Glomerular visceral epithelial cell (primary cell): ENCODE measurements around the gene TRIM62.
"Not testable (repeated sequence)": the region's sequence is repeated elsewhere in the genome, so short reads cannot be mapped to it uniquely, and the experiment has no call there.

Source experiments
- DNase-seq: peaks from one replicate; pipeline ENCODE4 v3.0.0-alpha.2; 2016; ENCODE audit errors: extremely low spot score

TRIM62 gene

GRCh38 chr1:33158366-33158765 lies 23.5 kb downstream of the TRIM62 start:
- no peak for DNase-seq

GRCh38 chr1:33157131-33157530 lies 24.7 kb downstream of the TRIM62 start:
- DNase-seq = no peak

- DNase-seq = no peak
These were observed 25.8 kb downstream of the TRIM62 start for GRCh38 chr1:33155877-33156538.

GRCh38 chr1:33153650-33154049 lies 28.2 kb downstream of the TRIM62 start:
- DNase-seq = no peak

- DNase-seq = no peak
These were observed 29.0 kb downstream of the TRIM62 start for GRCh38 chr1:33152685-33153432.

GRCh38 chr1:33151116-33151515 lies 30.7 kb downstream of the TRIM62 start:
- DNase-seq = no peak

GRCh38 chr1:33150522-33150921 lies 31.3 kb downstream of the TRIM62 start:
- peak; percentile 25 for DNase-seq

GRCh38 chr1:33149453-33150190 lies 32.2 kb downstream of the TRIM62 start:
- DNase-seq = no peak

- DNase-seq = no peak
These were observed 33.2 kb downstream of the TRIM62 start for GRCh38 chr1:33148615-33149014.

- DNase-seq = no peak
These were observed 33.9 kb downstream of the TRIM62 start for GRCh38 chr1:33147997-33148314.

GRCh38 chr1:33147275-33147996 lies 34.4 kb downstream of the TRIM62 start:
- DNase-seq = no peak

- DNase-seq = no peak
These were observed 35.8 kb downstream of the TRIM62 start for GRCh38 chr1:33146003-33146402.

GRCh38 chr1:33143698-33144097 lies 38.1 kb downstream of the TRIM62 start:
- DNase-seq = no peak

GRCh38 chr1:33143176-33143575 lies 38.7 kb downstream of the TRIM62 start:
- DNase-seq = no peak

- no peak for DNase-seq
These were observed 39.3 kb downstream of the TRIM62 start for GRCh38 chr1:33142483-33143064.

- no peak for DNase-seq
These were observed 40.1 kb downstream of the TRIM62 start for GRCh38 chr1:33141781-33142180.

- DNase-seq = no peak
These were observed 40.6 kb downstream of the TRIM62 start for GRCh38 chr1:33141216-33141615.

- DNase-seq = no peak
These were observed 41.4 kb downstream of the TRIM62 start for GRCh38 chr1:33140153-33141149.

GRCh38 chr1:33137800-33138199 lies 44.0 kb downstream of the TRIM62 start:
- DNase-seq = no peak

GRCh38 chr1:33136041-33136440 lies 45.8 kb downstream of the TRIM62 start:
- not testable (repeated sequence) for DNase-seq
